Neural crest cell (in vitro differentiated cells): ENCODE data around the gene CCDC27. TPM values are rescaled to one million over a fixed set of nuclear protein-coding genes. Genes with fewer than 3 reads are reported as not detected.

Experiments
- DNase-seq: peaks from one replicate; pipeline ENCODE4 v3.0.0; 2021; ENCODE audit warnings: low read depth, mixed read lengths, low spot score
- H3K27ac Mint-ChIP-seq: one replicate; pipeline ENCODE4 v1.8.0; 2021; ENCODE audit warnings: mild to moderate bottlenecking, mixed read lengths; ENCODE audit not compliant: unreplicated experiment
- H3K27me3 Mint-ChIP-seq: 2 replicates; pipeline ENCODE4 v1.8.0; 2021; ENCODE audit warnings: low read depth, mild to moderate bottlenecking, mixed read lengths
- H3K36me3 Mint-ChIP-seq: 2 replicates; pipeline ENCODE4 v1.8.0; 2021; ENCODE audit warnings: low read depth, mild to moderate bottlenecking, mixed read lengths
- H3K4me1 Mint-ChIP-seq: 2 replicates; pipeline ENCODE4 v1.8.0; 2021; ENCODE audit warnings: mixed read lengths
- H3K4me3 Mint-ChIP-seq: one replicate; pipeline ENCODE4 v1.8.0; 2021; ENCODE audit warnings: mild to moderate bottlenecking, mixed read lengths
- H3K9me3 Mint-ChIP-seq: 2 replicates; pipeline ENCODE4 v1.8.0; 2021; ENCODE audit warnings: mixed read lengths
- total RNA-seq: library from RNA; stranded (reverse); gene quantifications from 2 replicates; pipeline ENCODE4 v1.2.1, GENCODE V29; 2021
- TF ChIP-seq, protein P1 (sequence below): fragments of 200-600 bp; sonication (generic); conservative IDR thresholded peaks from 2 replicates; pipeline ENCODE4 v1.5.0; 2021; ENCODE audit warnings: antibody characterized with exemption, mild to moderate bottlenecking

Gene CCDC27
- total RNA-seq, 1 donor from 2014 or later = not detected

DNA sequence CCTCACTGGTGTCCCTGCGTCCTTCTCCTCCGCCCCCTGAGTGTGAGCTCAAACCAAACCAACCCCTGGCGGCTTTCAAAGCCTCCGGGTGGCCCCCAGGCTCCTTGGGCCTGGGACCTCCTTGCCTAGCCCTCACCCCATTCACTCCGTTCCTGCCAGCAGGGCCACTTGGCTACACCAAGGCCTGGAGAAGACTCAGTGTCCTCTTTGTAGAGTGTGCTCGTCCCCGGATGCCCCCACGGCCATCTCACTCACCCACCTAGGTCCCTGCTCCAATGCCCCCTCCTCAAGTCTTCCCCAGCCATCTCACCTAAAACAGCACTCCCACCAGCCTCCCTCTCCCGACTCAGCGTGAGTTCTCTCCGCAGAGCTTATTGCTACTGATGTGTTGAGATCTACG lies 7.2 kb upstream of the CCDC27 start:
- TF ChIP-seq, protein P1, sequence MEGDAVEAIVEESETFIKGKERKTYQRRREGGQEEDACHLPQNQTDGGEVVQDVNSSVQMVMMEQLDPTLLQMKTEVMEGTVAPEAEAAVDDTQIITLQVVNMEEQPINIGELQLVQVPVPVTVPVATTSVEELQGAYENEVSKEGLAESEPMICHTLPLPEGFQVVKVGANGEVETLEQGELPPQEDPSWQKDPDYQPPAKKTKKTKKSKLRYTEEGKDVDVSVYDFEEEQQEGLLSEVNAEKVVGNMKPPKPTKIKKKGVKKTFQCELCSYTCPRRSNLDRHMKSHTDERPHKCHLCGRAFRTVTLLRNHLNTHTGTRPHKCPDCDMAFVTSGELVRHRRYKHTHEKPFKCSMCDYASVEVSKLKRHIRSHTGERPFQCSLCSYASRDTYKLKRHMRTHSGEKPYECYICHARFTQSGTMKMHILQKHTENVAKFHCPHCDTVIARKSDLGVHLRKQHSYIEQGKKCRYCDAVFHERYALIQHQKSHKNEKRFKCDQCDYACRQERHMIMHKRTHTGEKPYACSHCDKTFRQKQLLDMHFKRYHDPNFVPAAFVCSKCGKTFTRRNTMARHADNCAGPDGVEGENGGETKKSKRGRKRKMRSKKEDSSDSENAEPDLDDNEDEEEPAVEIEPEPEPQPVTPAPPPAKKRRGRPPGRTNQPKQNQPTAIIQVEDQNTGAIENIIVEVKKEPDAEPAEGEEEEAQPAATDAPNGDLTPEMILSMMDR = no peak
- Mint-ChIP-seq H3K4me3 (peak overlapping the region; percentile 89), H3K27ac (no peak overlapping the region)

DNA sequence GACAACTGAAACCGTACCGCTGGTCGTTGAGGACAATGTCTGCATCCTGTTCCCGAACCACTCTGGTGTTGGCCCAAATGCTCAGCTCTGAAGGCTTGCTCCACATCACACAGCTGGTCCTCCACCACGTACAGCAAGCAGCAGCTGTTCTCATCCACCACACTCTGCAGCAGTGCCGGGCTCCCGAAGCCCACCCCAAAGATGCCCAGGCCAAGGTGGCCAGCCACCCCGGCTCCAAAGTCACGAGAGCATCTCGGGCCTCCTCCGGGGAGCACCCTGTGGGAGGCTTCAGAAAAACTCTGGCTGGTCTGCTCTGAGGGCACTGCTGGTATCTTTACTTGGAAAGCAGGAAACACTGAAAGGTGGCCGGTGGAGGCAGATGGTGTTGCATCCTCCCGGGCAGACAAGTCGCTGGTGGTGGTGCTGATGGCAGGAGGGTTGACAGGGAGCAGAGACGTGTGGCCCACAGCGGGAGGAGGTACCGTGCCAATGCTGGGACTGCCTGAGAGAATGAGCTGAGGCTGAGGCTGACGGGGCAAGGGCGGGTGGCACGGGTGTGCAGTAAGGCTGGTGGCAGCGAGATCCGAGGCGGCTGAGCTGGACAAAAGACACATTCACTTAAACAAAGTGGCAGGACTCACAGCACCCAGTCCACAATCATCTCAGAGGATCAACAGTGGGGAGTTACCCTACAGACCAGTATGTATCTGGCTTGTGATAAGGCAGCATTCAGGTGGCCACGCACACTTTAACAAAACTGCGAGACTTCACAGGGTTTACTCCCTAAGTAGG lies 6.5 kb upstream of the CCDC27 start:
- H3K27ac Mint-ChIP-seq = peak overlapping the region; percentile 71
- TF ChIP-seq, protein P1 = no peak
- no peaks in the 10 kb centered on the region for H3K9me3 Mint-ChIP-seq
- peaks cover 21% of the 10 kb centered on the region for H3K4me1 Mint-ChIP-seq
- peak overlapping the region; percentile 89 for H3K4me3 Mint-ChIP-seq
- peaks cover 21% of the 10 kb centered on the region for H3K27me3 Mint-ChIP-seq
- DNase-seq = no peak
- H3K36me3 Mint-ChIP-seq = no peaks in the 10 kb centered on the region

More for the DNA sequence above, 7.2 kb upstream of the CCDC27 start:
- Mint-ChIP-seq H3K9me3 (no peaks in the 10 kb centered on the region), H3K36me3 (no peaks in the 10 kb centered on the region), H3K27me3 (peaks cover 16% of the 10 kb centered on the region), H3K4me1 (peaks cover 21% of the 10 kb centered on the region)
- no peak for DNase-seq

DNA sequence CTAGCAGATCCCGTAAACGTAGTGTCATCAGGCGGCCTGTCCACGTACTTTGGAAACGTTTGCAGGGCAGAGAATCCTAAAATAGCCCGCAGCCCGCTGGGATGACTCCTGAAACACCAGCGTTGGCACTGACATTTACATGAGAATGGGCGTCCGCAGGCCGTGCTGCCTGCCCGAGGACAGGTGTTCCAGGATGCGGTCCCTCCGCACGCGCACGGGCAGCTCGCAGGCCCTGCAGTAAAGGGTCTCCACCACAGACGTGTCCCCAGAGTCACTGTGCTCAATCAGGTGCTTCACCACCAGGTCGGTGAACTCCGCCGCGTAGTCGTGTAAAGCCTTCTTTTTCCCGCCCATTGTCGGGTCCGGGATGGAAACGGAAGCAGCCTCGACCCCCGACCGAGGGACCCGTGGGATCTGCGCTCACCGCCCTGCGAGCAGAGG lies 5.8 kb upstream of the CCDC27 start:
- peak overlapping the region; percentile 67 for H3K27ac Mint-ChIP-seq
- H3K36me3 Mint-ChIP-seq = no peaks in the 10 kb centered on the region
- TF ChIP-seq, protein P1 = no peak
- H3K27me3 Mint-ChIP-seq = peaks cover 27% of the 10 kb centered on the region
- peak overlapping the region; percentile 89 for H3K4me3 Mint-ChIP-seq
- DNase-seq = no peak
- H3K9me3 Mint-ChIP-seq = no peaks in the 10 kb centered on the region
- peaks cover 21% of the 10 kb centered on the region for H3K4me1 Mint-ChIP-seq

DNA sequence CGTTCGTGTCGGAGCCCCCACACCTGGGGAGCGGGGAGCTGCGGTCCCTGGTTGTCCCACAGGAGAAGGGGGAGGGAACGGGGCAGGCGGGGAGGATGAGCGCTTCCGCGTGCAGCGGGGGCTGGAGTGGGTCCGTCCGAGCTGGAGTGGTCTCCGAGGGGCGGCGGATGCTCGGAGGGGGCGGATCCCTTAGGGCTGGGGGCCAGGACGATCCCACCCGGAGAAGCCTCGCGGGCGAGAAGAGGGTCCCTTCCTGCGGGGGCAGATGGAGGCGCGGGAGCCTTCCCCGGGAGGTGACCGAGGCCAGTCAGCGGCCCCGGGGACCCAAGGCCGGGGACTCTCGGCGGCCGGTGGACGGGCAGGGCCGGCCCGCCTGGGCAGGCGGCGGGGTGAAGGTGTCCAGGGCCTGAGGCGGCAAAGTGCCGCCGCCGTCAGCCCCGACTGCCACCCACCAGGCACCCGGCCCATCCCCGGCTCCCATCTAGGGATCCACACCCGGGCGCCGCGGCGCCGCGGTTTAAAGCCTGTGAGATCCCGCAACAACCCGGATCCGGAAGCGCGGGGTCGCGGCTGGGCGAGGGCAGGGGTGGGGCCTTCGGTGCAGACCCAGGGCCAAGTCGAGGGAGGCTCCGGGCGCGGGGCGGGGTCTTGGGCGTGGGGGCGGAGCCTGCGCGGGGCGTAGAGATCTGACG lies 5.3 kb upstream of the CCDC27 start:
- peak; percentile 80 for DNase-seq
- TF ChIP-seq, protein P1 = no peak
- no peak overlapping the region for H3K27ac Mint-ChIP-seq
- no peaks in the 10 kb centered on the region for H3K36me3 Mint-ChIP-seq
- peaks cover 27% of the 10 kb centered on the region for H3K27me3 Mint-ChIP-seq
- H3K9me3 Mint-ChIP-seq = no peaks in the 10 kb centered on the region
- H3K4me3 Mint-ChIP-seq = peak overlapping the region; percentile 89
- H3K4me1 Mint-ChIP-seq = peaks cover 21% of the 10 kb centered on the region

DNA sequence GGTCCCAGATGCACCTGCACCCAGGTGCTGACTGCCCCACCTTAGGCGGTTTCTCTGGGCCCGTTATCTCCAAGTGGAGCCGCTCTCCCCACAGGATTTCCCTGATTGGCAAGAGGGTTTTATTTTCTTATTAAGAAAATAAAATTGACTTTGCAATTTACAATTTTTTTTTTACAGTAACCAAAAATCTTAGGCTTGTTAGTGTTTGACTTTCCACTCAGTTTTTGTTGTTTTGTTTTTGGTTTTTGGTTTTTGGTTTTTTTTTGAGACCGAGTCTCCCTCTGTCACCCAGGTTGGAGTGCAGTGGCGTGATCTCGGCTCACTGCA lies 4.8 kb upstream of the CCDC27 start:
- TF ChIP-seq, protein P1 = no peak
- Mint-ChIP-seq H3K36me3 (no peaks in the 10 kb centered on the region), H3K9me3 (no peaks in the 10 kb centered on the region), H3K4me1 (peaks cover 21% of the 10 kb centered on the region), H3K27me3 (peaks cover 31% of the 10 kb centered on the region), H3K27ac (no peak overlapping the region), H3K4me3 (peak overlapping the region; percentile 76)
- DNase-seq = no peak
